Measurements from ENCODE around the gene HADHB.
"Not testable (repeated sequence)": the region's sequence is repeated elsewhere in the genome, so short reads cannot be mapped to it uniquely, and the experiment has no call there.

The HADHB gene

DNA sequence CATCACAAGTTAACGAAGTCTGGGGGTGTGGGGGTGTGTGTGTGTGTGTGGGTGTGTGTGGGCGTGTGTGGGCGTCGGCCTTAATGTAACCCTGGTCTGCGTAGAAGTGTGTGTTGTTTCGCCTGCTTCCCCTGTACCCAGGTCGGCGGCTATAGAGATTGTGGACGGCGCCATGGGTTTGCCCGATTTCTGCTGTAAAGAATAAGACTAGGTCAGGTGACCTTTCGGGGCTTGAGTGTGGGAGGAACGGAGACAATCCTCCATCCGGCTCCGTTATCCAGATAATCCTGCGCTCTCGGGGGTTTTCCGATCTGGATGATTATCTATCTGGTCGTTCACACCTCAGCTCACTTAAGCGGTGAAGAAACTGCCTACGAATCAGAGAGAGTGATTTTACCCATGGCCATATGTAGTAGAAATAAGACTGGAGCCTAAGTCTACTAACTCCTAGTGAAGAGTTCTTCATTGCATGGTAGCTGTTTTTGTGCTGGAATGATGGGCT lies 543 bp downstream of the HADHB start:
- DNase-seq (ENCODE audit: low read depth), result peak; percentile 51

DNA sequence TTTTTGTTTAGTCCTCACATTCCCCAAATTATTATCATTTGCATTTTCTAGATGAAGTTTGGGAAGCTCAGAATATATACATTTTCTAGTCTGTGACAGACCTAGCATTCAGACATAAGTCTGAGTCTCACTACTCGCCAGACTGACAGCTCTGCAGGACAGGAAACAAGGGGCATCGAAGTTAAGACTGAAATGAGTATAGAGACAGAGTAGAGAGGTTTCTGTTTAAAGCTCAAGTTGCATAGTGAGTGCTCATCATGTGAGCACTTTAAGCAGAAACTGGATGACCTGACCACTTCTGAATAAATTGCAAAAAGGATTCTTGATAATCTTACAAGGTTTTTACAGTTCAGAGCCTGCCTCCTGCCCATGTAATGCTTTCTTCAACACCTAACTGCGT lies 1.1 kb downstream of the HADHB start:
- no peak for DNase-seq (ENCODE audit: low read depth)

DNA sequence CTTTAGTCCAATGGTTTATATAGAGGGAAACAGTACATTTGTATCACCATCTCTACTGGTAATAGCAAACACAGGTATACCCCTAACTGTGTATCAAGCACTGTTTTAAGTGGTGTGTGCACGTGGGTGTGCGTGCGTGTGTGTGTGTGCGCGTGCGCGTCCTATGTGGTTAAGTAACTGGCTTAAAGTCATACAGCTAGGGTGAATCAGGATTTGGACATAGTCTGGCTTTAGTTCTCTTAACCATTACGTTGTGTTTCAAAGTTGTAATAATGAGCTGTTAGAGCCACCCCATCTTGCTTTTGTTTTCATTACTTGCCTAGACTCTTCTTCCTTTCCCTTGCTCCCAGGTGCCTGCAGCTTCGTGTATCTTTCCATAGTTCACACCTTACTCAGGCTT lies 2.1 kb downstream of the HADHB start:
- DNase-seq (ENCODE audit: low read depth), result peak; percentile 35

DNA sequence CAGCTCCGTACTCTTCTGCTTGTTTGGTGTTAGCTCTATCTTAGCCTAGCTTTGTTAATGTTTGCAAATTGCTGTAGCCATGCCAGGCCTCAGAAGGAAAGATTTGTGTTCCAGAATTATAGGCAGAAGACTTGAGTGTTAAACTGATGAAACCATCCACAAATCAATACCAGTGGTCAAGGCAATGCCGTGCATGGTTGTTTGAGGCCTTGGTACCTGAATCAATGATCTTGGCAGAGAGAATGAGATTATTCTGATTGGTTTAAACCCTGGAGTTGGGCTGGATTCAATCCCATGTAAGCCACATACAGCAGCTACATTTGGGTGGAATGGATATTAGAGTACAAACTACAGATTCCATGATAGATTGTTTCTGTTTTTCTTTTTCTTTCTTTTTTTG lies 4.9 kb downstream of the HADHB start:
- no peak for DNase-seq (ENCODE audit: low read depth)

DNA sequence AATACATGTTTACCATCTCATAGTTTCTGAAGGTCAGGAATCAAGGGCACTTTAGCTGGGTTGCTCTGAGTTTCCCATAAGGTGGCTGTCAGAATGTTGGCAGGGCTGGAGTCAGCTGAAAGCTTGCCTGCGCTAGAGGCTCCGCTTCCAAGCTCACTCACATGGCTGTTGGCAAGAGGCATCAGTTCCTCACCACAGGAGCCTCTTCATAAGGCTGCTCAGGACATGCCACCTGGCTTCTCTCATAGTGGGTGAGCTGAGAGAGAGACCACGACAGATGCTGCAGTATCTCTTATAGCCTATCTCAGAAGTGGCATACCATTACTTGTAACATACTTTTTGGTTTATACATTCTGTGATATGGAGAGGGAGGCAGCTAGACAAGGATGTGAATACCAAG lies 7.2 kb downstream of the HADHB start:
- peak; percentile 20 for DNase-seq (ENCODE audit: low read depth)

DNA sequence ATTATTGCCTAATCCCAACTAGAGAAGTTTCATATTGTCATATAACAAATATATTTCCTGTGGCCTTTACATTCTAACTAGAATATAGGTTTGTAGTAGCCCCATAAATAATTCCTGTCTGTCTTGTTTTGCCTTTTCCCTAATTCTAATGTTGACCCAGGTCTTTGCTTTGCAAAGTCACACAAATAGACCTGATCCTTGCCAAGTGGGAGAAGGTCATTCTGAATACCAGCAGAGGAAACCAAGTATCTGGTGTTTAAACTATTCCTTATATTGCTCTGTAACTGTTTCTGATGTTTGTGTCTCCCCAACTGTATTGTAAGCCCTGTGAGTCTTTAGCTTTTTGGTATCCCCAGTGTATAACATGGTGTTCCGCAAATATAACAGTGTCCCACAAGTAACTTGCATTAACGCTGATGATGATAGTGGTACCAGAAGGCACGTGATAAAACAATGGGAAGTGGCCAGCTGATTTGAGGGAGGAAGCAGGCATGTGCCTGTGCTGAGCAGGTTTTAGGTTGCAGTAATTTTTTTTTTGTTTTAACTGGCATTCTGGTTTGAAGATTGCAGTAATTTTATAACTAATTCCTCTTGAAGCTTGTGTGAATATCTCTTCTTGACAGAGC lies 11.1 kb downstream of the HADHB start:
- no peak for DNase-seq (ENCODE audit: low read depth)

DNA sequence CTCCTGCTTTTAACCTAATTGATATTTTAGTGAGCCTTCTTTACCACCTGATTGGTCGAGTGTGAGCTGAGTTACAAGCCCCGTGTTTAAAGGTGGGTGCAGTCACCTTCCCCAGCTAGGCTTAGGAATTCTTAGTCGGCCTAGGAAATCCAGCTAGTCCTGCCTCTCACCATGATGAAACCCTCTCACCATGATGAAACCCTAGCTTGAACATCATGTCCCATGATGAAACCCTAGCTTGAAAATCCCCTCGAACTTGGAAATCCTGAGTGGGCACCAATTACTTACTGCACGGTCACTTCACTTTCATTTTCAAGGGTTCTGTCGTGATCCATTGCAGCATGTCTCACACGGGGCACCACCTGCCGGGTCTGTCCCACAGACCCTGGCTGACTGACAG lies 14.1 kb downstream of the HADHB start:
- DNase-seq (ENCODE audit: low read depth), result not testable (repeated sequence)

DNA sequence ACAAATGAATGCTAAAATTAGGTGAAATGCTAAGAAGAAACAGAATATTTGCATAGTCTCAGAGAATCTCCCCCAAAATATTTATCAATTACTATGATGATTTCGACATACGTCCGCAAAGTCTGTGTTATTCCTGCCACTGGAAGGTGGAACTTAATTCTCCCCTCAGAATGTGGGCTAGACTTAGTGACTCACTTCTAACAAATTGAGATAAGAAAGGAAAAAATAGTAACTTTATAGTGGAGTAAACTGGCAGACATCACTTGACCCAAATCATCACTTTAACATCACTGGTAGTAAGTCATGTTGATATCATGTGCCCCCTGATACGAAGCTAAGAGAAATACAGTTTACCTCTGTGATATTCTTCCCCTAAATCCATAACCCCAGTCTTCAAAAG lies 23.5 kb downstream of the HADHB start:
- DNase-seq (ENCODE audit: low read depth), result peak; percentile 81

DNA sequence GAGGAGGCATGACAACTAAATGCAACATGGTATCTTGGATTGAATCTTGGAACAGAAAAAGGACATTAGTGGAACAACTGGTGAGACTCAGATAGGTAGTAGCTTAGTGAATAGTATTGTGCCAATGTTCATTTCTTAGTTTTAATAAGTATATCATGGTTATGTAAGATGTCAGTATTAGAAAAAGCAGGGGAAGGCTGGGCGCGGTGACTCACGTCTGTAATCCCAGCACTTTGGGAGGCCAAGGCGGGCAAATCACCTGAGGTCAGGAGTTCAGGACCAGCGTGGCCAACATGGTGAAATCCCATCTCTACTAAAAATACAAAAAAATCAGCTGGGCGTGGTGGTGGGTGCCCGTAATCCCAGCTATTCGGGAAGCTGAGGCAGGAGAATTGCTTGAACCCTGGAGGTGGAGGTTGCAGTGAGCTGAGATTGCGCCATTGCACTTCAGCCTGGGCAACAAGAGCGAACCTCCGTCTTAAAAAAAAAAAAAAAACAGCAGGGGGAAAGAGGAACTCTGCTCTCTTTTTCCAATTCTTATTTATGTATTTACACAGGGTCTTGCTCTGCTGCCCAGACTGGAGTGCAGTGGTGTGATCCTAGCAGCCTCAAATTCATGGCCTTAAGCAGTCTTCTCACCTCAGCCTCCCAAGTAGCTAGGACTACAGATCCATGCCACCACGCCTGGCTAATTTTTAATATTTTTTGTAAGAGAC lies 24.1 kb downstream of the HADHB start:
- DNase-seq (ENCODE audit: low read depth), result peak; percentile 42

DNA sequence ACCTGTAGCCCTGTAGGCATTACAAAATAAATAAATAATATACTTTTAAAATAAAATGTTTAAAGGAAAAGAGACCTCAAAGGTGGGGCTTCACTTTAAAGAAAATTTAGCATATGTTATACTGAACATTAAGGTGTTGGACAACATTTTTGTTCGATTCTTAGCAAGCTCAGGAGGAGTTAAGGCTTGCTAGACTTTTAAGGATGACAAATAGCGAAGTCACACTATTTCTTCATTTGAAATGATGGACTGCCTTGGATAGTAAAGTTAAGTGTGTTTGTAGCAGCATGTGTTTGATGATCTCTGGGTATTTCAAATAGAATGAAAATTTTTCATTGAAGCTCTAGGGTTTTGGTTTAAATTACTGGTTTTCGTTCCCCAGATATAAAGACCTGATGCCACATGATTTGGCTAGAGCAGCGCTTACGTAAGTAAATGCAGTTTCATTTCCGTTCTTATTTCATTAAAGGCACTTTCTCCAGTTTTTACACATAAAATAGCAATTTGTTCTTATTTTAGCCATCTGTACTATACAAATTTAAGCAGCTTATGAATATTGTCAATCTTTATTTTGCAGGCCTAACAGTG lies 24.9 kb downstream of the HADHB start:
- peak; percentile 25 for DNase-seq (ENCODE audit: low read depth)

DNA sequence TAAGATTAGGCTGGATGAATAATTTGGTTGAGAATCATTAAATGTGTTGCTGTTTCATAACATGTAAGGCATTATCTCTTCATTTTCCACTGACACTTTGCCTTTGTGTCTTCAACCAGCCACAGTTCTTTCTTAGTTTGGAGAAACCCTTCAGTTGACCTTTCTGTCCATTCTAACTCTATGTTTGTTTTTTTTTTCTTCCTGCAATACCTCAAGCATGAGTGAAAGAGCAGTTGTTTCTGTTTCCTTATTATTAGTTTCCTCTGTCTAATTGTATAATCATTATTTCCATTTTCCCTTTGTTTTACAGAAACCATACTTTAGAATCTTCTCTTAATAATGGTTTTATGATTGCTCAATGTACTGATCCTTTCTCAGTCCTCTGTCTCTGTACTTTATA lies 25.6 kb downstream of the HADHB start:
- DNase-seq (ENCODE audit: low read depth), result no peak

DNA sequence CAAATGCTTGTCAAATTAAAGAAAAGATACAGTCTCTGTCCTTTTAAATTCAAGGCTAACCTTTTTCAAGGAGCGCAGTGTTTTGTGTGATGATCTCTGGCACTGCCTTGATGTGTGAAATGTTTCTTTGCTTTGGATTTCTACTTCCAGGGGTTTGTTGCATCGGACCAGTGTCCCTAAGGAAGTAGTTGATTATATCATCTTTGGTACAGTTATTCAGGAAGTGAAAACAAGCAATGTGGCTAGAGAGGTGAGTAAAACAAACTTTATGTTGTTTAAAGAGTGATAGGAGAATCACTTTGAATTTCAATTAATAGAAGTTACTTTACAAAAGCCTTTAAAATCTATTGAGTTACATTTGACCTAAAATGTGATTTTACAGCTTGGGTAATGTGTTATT lies 28.8 kb downstream of the HADHB start:
- DNase-seq (ENCODE audit: low read depth), result no peak

DNA sequence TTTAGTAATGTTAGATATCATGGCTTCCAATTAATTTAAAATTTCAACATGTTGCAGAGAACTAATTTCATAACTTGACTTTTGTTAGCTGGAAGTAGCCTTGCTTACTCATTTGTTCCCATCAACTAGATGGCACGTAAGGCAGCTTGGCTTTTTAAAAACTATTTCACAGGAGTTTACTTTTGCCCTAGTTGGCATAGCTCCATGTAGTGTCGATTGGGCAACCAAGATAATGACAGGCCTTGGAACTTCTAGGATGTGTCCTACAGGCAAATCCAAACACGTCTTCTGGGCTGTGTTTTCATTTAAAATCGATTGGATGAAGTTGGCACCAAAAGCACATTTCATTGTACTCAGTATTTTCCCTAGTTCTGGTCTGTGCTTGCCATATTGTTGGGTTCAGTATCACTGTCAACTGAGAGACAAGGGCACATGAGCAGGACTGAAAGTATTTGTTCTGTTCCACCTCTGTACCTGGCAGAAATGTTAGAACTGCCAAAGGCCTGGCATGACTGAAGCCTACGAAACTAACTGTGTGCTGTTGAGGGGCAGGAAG lies 29.4 kb downstream of the HADHB start:
- peak; percentile 96 for DNase-seq (ENCODE audit: low read depth)

DNA sequence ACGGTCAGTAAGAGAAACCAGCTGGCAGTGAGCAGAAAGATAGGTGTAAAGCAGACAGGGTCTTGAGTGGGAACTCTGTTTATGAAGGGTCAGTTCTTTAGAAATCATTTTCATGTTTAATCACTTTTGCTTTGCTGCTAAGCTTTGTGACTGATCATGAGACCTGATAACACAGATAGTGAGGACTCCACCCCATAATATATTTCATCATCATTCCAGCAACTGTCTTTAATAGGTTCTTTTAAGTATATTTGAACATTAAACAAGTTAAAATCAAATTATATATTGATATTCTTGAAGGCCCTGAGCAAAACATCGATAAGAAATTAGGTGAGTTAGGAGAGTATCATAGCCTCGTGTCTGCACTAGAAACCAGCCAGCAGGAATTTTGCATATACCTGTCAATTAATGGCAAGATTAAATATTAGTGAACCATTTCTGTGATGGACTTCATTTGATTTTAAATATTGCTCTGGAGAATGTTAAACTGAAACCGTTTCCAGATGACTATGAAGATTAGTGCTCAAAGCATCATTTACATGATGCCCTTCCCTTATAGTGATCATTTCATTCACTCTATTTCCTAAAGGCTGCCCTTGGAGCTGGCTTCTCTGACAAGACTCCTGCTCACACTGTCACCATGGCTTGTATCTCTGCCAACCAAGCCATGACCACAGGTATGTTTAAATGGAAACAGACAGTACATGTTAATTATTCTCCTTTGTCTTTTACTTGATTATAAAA lies 31.9 kb downstream of the HADHB start:
- no peak for DNase-seq (ENCODE audit: low read depth)

DNA sequence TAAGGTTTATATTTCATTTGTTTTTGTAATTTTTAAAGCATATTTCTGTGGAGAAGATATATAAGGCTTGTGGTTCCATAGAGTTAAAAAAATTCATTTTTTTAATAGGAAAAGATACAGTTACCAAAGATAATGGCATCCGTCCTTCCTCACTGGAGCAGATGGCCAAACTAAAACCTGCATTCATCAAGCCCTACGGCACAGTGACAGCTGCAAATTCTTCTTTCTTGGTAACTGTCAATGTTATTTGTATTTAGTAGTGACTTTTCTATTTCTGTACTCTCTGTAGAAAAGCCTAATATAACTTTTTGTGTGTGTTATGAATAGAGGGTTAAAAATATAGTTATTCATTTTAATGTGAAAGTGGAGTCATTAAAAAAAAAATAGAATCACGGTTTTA lies 35.1 kb downstream of the HADHB start:
- DNase-seq (ENCODE audit: low read depth), result no peak

DNA sequence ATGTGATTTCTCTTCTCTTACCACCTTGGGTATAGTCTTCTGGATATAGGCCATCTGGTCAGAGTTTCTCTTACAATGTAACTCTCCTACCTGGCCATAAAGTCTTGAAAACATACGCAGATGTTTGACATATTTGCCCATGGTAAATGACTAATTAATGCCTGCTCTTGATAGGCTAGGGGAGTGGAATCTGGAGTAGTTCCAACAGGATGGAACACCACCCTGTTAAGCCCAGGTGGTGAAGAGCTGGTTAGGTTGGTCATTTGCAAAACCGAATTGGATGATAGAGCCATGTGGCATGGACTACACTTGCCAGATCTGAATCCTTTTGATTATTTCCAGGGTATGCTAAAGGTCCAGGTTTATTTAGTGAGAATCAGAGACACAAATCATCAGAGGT lies 36.5 kb downstream of the HADHB start:
- DNase-seq (ENCODE audit: low read depth), result no peak

DNA sequence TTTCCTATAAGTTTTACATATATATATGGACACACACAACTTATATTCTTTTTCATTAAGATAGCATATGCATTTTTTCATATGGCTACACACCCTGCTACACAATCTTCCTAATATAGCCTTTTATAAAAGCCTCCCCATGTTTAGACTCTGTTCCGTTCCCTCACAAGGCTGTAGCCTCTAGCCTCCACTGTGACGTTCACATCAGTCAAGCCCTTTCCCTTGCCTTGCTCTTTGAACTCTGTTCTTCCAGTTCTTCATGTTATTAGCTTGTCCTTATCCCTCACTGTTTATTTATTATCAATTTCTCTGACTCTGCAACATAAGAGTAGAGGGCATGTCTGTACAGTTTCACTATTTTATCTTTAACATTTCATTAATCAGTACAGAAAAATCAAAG lies 38.9 kb downstream of the HADHB start:
- DNase-seq (ENCODE audit: low read depth), result no peak

DNA sequence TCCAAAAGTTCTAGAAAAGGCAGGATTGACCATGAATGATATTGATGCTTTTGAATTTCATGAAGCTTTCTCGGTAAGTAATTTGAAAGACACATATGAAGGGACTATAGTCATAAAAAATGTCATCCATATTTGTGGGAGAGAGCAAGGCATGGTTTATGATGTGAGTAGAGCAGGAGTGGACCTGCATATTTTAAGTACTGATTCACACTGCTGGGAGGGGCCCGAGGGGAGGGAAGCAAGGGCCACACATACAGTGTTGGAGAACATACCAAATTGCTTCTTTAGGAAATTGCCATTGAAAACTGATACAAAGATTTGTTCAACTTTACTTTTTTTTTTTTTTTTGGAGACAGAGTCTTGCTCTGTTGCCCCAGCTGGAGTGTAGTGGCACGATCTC lies 39.4 kb downstream of the HADHB start:
- DNase-seq (ENCODE audit: low read depth), result peak; percentile 32

DNA sequence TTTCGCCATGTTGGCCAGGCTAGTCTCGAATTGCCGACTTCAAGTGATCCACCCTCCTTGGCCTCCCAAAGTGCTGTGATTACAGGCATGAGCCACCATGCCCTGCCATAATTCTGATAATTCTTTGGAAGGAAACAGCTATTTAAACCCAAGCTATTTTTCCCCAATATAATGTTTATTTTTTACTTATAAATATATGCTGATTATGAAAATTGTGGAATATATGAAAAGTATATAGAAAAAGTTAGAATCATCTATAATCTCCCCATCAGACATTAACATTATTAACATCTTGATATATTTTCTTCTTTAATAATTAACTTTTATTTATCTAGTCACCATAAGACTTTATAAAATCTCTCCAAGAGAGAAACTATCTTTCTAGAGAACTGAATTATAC lies 41.2 kb downstream of the HADHB start:
- no peak for DNase-seq (ENCODE audit: low read depth)

DNA sequence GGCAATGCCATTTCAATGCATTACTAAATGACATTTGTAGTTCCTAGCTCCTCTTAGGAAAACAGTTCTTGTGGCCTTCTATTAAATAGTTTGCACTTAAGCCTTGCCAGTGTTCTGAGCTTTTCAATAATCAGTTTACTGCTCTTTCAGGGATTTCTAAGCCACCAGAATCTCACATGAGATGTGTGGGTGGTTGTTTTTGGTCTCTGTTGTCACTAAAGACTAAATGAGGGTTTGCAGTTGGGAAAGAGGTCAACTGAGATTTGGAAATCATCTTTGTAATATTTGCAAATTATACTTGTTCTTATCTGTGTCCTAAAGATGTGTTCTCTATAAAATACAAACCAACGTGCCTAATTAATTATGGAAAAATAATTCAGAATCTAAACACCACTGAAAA lies 45.3 kb downstream of the HADHB start:
- no peak for DNase-seq (ENCODE audit: low read depth)

DNA sequence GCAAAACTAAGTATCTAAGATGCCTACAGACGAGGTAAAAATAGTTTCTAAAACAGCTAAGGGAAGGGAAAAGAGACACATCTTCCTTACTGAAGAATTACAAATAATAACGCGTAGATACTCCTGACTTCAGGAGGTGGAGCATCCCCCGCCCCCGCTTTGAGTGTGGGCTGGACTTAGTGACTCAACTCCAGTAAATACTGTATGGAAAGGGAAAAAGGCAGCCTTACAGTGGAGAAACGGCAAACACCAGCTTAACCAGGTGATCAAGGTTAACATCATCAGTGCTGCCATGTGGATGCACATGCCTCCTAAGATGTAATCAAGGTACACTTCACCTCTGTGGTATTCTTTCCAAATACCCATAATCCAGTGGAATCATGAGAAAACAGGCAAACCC lies 47.9 kb downstream of the HADHB start:
- peak; percentile 66 for DNase-seq (ENCODE audit: low read depth)

DNA sequence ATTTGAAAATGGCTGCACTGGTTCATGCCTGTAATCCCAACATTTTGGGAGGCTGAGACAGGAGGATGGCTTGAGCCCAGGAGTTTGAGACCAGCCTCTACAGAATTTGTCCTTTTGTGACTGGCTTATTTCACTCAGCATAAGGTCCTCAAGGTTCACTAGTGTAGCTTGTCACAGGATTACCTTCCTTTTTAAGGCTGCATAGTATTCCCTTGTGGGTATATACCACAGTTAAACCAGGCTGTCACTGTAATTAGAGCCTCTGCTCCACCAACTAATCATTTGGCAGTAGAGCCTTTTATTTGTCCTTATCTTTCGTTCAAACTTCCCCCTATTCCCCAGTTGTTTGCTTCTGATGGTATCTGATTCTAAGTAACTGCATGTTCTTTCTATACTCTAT lies 50.8 kb downstream of the HADHB start:
- DNase-seq (ENCODE audit: low read depth), result no peak

DNA sequence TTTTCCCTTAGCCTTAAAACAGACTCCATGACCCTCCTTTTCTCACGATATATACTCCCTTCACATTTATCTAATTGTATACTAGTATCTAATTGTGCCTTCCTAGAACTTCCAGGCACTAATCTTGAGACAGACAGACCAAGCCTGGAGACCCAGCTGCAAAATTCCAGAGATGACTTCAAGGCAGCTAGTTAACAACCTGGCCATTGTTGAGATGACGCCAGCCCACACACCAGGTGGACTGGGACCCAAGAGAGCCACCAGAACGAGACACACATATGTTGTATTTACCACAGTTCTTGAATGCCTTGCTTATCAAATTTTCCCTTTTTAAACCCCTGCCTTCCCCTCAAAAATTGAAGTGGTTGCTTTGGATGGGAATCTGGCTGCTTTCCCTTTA lies 52.3 kb downstream of the HADHB start:
- no peak for DNase-seq (ENCODE audit: low read depth)

Data from amniotic epithelial cell (primary cell).